GM12892 (cell line): ENCODE results near the gene DIABLO.

Experiments
- POLR2A ChIP-seq: IDR thresholded peaks from 2 replicates; pipeline ENCODE4 v1.6.1; 2011; ENCODE audit warnings: low read depth, low read length, control low read depth
- TAF1 ChIP-seq: IDR thresholded peaks from 2 replicates; pipeline ENCODE4 v1.6.1; 2011; ENCODE audit warnings: low read depth, mild to moderate bottlenecking, control low read depth, low read length, borderline replicate concordance

DNA sequence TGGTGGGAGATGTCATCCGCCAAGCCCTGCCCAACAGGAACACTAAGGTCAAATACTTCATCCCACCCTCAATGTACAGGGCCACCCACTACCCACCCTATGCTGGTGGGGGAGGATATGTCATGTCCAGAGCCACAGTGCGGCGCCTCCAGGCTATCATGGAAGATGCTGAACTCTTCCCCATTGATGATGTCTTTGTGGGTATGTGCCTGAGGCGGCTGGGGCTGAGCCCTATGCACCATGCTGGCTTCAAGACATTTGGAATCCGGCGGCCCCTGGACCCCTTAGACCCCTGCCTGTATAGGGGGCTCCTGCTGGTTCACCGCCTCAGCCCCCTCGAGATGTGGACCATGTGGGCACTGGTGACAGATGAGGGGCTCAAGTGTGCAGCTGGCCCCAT is 18.9 kb downstream of the DIABLO start:
- TF ChIP-seq POLR2A (no peak), TAF1 (no peak)
